Upper lobe of left lung (tissue), 4 donors: Measurements from ENCODE around the gene CLIP2.

ENCODE experiments used
- CTCF ChIP-seq, 6 experiments: fragments of 450-650 bp in 4 of 6; fragments of 200-600 bp in 2 of 6; sonication (generic) in 2 of 6; IDR thresholded peaks; one replicate each; pipeline ENCODE4 v1.5.1; 2016 to 2019; ENCODE audit warnings: antibody characterized with exemption in 6 of 6
- EP300 ChIP-seq, 4 donors: sonication (generic); formaldehyde crosslinking; IDR thresholded peaks; one replicate each; pipeline ENCODE4 v1.5.1; 2017; ENCODE audit warnings: antibody characterized with exemption in 4 of 4, control low read depth in 2 of 4
- POLR2A ChIP-seq, 4 donors: fragments of 450-650 bp; IDR thresholded peaks; one replicate each; pipeline ENCODE4 v1.5.1; 2016 to 2017; ENCODE audit warnings: antibody characterized with exemption in 4 of 4, mild to moderate bottlenecking in 2 of 4

GRCh38 chr7:74360008-74360407 lies 70.8 kb downstream of the CLIP2 start:
- TF ChIP-seq POLR2A (IDR thresholded peaks at IDR 0.05) (no peak), CTCF (IDR thresholded peaks at IDR 0.05) (no peak), EP300 (IDR thresholded peaks at IDR 0.05) (no peak)
